Colonic mucosa (tissue), 4 donors: ENCODE data around the gene TPK1. TPM values are rescaled to one million over a fixed set of nuclear protein-coding genes. Genes with fewer than 3 reads are reported as not detected.

Source experiments
- DNase-seq: peaks from one replicate; pipeline ENCODE4 v3.0.0-alpha.2; 2020
- H3K27ac ChIP-seq: fragments of 200-600 bp; one replicate; pipeline ENCODE4 v1.8.0; 2021
- H3K27me3 ChIP-seq: fragments of 200-600 bp; one replicate; pipeline ENCODE4 v1.8.0; 2021
- H3K36me3 ChIP-seq: fragments of 200-600 bp; one replicate; pipeline ENCODE4 v1.8.0; 2021
- H3K4me1 ChIP-seq: fragments of 200-600 bp; one replicate; pipeline ENCODE4 v1.8.0; 2021; ENCODE audit warnings: mild to moderate bottlenecking
- H3K4me3 ChIP-seq: fragments of 200-600 bp; one replicate; pipeline ENCODE4 v1.8.0; 2021
- H3K9ac ChIP-seq, 2 donors: one replicate each; pipeline ENCODE4 v1.7.0; 2013; ENCODE audit warnings: control low read depth in 2 of 2, low read depth in 2 of 2, low read length in 2 of 2
- H3K9me3 ChIP-seq: fragments of 200-600 bp; one replicate; pipeline ENCODE4 v1.8.0; 2021
- CTCF ChIP-seq: fragments of 200-600 bp; IDR thresholded peaks from one replicate; pipeline ENCODE4 v1.8.0; 2022; ENCODE audit warnings: antibody characterized with exemption, mild to moderate bottlenecking
- intact Hi-C: fragments of 100-400 bp; cut with DNase I; formaldehyde crosslinking; loops from one replicate; pipeline ENCODE4 v1.14.1; 2022
- total RNA-seq, 2 donors: library from RNA; stranded (reverse); fragmentation: NEBNext Ultra II Directional in 1 of 2; extraction: Animal tissue kit (Norgen Biotek cat#: 25700) in 1 of 2; gene quantifications; one replicate each; pipeline ENCODE4 v1.2.1, GENCODE V29; 2021
- donor health status: healthy.
- donor health status: DM: no; HTN: no; CAD: no.
- donor health status: DM: no; HTN: no; CAD: no.

The TPK1 gene
- total RNA-seq, 2 donors from 2014 or later, result 8.0 to 18.8 TPM

GRCh38 chr7:144670218-144670617 lies 165.6 kb downstream of the TPK1 start:
- Histone ChIP-seq H3K9me3 (no peaks in the 10 kb centered on the region), H3K4me3 (no peak overlapping the region), H3K27ac (no peak overlapping the region), H3K27me3 (no peaks in the 10 kb centered on the region), H3K4me1 (no peaks in the 10 kb centered on the region), H3K36me3 (no peaks in the 10 kb centered on the region), H3K9ac (no peak overlapping the region)
- no peak for DNase-seq
- TF ChIP-seq CTCF, result no peak
- intact Hi-C loops, result no loop called here

GRCh38 chr7:144668503-144668902 lies 167.3 kb downstream of the TPK1 start:
- TF ChIP-seq CTCF, result no peak
- H3K27me3 ChIP-seq, result no peaks in the 10 kb centered on the region
- no peak overlapping the region for H3K4me3 ChIP-seq
- no peak overlapping the region for H3K9ac ChIP-seq
- H3K36me3 ChIP-seq, result no peaks in the 10 kb centered on the region
- H3K27ac ChIP-seq, result no peak overlapping the region
- no peaks in the 10 kb centered on the region for H3K9me3 ChIP-seq
- DNase-seq, result no peak
- H3K4me1 ChIP-seq, result no peaks in the 10 kb centered on the region
- intact Hi-C loops, result no loop called here

GRCh38 chr7:144665689-144666381 lies 170.0 kb downstream of the TPK1 start:
- H3K27me3 ChIP-seq, result no peaks in the 10 kb centered on the region
- no peak for TF ChIP-seq CTCF
- no peak overlapping the region for H3K4me3 ChIP-seq
- no peaks in the 10 kb centered on the region for H3K9me3 ChIP-seq
- no peak overlapping the region for H3K27ac ChIP-seq
- no peak for DNase-seq
- H3K36me3 ChIP-seq, result no peaks in the 10 kb centered on the region
- intact Hi-C loops, result no loop called here
- H3K4me1 ChIP-seq, result no peaks in the 10 kb centered on the region
- H3K9ac ChIP-seq, result no peak overlapping the region

- H3K9ac ChIP-seq, result no peak overlapping the region
- H3K9me3 ChIP-seq, result no peaks in the 10 kb centered on the region
- no peak for TF ChIP-seq CTCF
- no peak overlapping the region for H3K27ac ChIP-seq
- H3K4me1 ChIP-seq, result no peaks in the 10 kb centered on the region
- H3K36me3 ChIP-seq, result no peaks in the 10 kb centered on the region
- H3K27me3 ChIP-seq, result no peaks in the 10 kb centered on the region
- no peak for DNase-seq
- intact Hi-C loops, result no loop called here
- H3K4me3 ChIP-seq, result no peak overlapping the region
Measured at GRCh38 chr7:144659211-144659610, 176.6 kb downstream of the TPK1 start.

GRCh38 chr7:144656965-144657517 lies 178.8 kb downstream of the TPK1 start:
- Histone ChIP-seq H3K27me3 (no peaks in the 10 kb centered on the region), H3K27ac (no peak overlapping the region), H3K36me3 (no peaks in the 10 kb centered on the region), H3K9me3 (no peaks in the 10 kb centered on the region), H3K9ac (no peak overlapping the region), H3K4me1 (no peaks in the 10 kb centered on the region), H3K4me3 (no peak overlapping the region)
- DNase-seq, result no peak
- intact Hi-C loops, result no loop called here
- no peak for TF ChIP-seq CTCF
